ENCODE measurements around the gene OXT. TPM values are rescaled to one million over a fixed set of nuclear protein-coding genes. Genes with fewer than 3 reads are reported as not detected.

Gene OXT
- total RNA-seq (2022; extraction: Qiagen RNA extraction; ENCODE audit: low read depth) = not detected in 5 replicates

GRCh38 chr20:3071610-3072529 is at the start of gene OXT:
OXT (plus strand) TSS chr20:3071620; CDS start chr20:3071656, 36 bp downstream.

GRCh38 chr20:3043322-3043721 is 28.1 kb upstream of the OXT start, which contains the start of gene GNRH2:
GNRH2 (plus strand) TSS chr20:3043622; CDS start chr20:3044415, 793 bp downstream.

GRCh38 chr20:3045816-3046676 is 25.4 kb upstream of the OXT start, which contains the start of gene MRPS26:
MRPS26 (plus strand) TSS chr20:3046052; CDS start chr20:3046069, 17 bp downstream.

GRCh38 chr20:3084283-3084985 is 13.0 kb downstream of the OXT start, which contains the start of gene AVP:
AVP (minus strand) TSS chr20:3084724; CDS start chr20:3084674, 50 bp downstream.

Other genes starting within 250 kb of the OXT start
- 20.9 to 30.2 TPM (median 28.9 TPM) in 5 replicates for gene PCED1A, start 231.0 kb upstream of the OXT start, total RNA-seq (2022; extraction: Qiagen RNA extraction; ENCODE audit: low read depth)
- 25.5 to 35.6 TPM (median 35.2 TPM) in 5 replicates for gene VPS16, start 230.9 kb upstream of the OXT start, total RNA-seq (2022; extraction: Qiagen RNA extraction; ENCODE audit: low read depth)
- gene PTPRA, start 198.1 kb upstream of the OXT start, total RNA-seq (2022; extraction: Qiagen RNA extraction; ENCODE audit: low read depth) = 31.2 to 39.3 TPM (median 38.3 TPM) in 5 replicates
- 0.25 to 0.26 TPM in 2 of 5 replicates, not detected in the others for gene GNRH2, start 28.0 kb upstream of the OXT start, total RNA-seq (2022; extraction: Qiagen RNA extraction; ENCODE audit: low read depth)
- 103 to 162 TPM (median 144 TPM) in 5 replicates for gene MRPS26, start 25.6 kb upstream of the OXT start, total RNA-seq (2022; extraction: Qiagen RNA extraction; ENCODE audit: low read depth)
- not detected in 5 replicates for gene AVP, start 13.1 kb downstream of the OXT start, total RNA-seq (2022; extraction: Qiagen RNA extraction; ENCODE audit: low read depth)
- 44.0 to 49.5 TPM (median 47.0 TPM) in 5 replicates for gene FASTKD5, start 88.2 kb downstream of the OXT start, total RNA-seq (2022; extraction: Qiagen RNA extraction; ENCODE audit: low read depth)
- 3.3 to 4.2 TPM (median 3.8 TPM) in 5 replicates for gene UBOX5, start 88.2 kb downstream of the OXT start, total RNA-seq (2022; extraction: Qiagen RNA extraction; ENCODE audit: low read depth)
- gene LZTS3, start 101.9 kb downstream of the OXT start, total RNA-seq (2022; extraction: Qiagen RNA extraction; ENCODE audit: low read depth) = 2.3 to 2.7 TPM (median 2.6 TPM) in 5 replicates
- 70.9 to 97.8 TPM (median 87.1 TPM) in 5 replicates for gene DDRGK1, start 133.1 kb downstream of the OXT start, total RNA-seq (2022; extraction: Qiagen RNA extraction; ENCODE audit: low read depth)
- 119 to 136 TPM (median 124 TPM) in 5 replicates for gene ITPA, start 137.9 kb downstream of the OXT start, total RNA-seq (2022; extraction: Qiagen RNA extraction; ENCODE audit: low read depth)
- 5.3 to 7.2 TPM (median 6.2 TPM) in 5 replicates for gene SLC4A11, start 167.6 kb downstream of the OXT start, total RNA-seq (2022; extraction: Qiagen RNA extraction; ENCODE audit: low read depth)